PC-3 (cell line): ENCODE measurements around the gene ITSN1. TPM values are rescaled to one million over a fixed set of nuclear protein-coding genes. Genes with fewer than 3 reads are reported as not detected.

Experiments used
- ATAC-seq: fragments of 200-7000 bp; cut with Tn5 transposase; 2 replicates; pipeline ENCODE4 v1.9.1; 2020; ENCODE audit warnings: mild to moderate bottlenecking, moderate library complexity
- BruUV-seq: library from RNA; stranded (reverse); fragments of 400-500 nt; replicated peaks from 2 replicates; lab custom pipeline; 2021; lab: Mats Ljungman, UMichigan
- CTCF ChIA-PET: fragments of 300-600 bp; sonication (Branson Sonifier 250); formaldehyde crosslinking; loops from one replicate; lab custom pipeline; 2022; ENCODE audit warnings: antibody characterized with exemption; lab: Charles Lee
- POLR2A ChIA-PET: fragments of 300-600 bp; sonication (Branson Sonifier 250); formaldehyde crosslinking; loops from one replicate; lab custom pipeline; 2022; ENCODE audit warnings: antibody characterized with exemption; ENCODE audit not compliant: unreplicated experiment; lab: Charles Lee
- DNase-seq: peaks from one replicate; pipeline ENCODE4 v3.0.0-alpha.2; 2015
- H2AFZ ChIP-seq: fragments of 300-600 bp; sonication (generic); 2 replicates; pipeline ENCODE4 v1.6.0; 2016; ENCODE audit warnings: antibody characterized with exemption, low read length
- H3F3A ChIP-seq: fragments of 300-600 bp; sonication (generic); one replicate; pipeline ENCODE4 v1.6.0; 2017; ENCODE audit warnings: antibody characterized with exemption, low read length, control low read depth, mild to moderate bottlenecking; ENCODE audit not compliant: unreplicated experiment
- H3K27ac ChIP-seq: fragments of 300-600 bp; sonication (generic); 2 replicates; pipeline ENCODE4 v1.5.1; 2016; ENCODE audit warnings: mild to moderate bottlenecking, low read length
- H3K27me3 ChIP-seq: fragments of 300-600 bp; sonication (generic); 2 replicates; pipeline ENCODE4 v1.6.1; 2016; ENCODE audit warnings: low read length, mixed read lengths
- H3K36me3 ChIP-seq: fragments of 300-600 bp; sonication (generic); 2 replicates; pipeline ENCODE4 v1.6.1; 2016; ENCODE audit warnings: low read depth, mixed run types, low read length, mixed read lengths
- H3K4me1 ChIP-seq: fragments of 300-600 bp; sonication (generic); 2 replicates; pipeline ENCODE4 v1.5.1; 2016; ENCODE audit warnings: low read length; ENCODE audit not compliant: insufficient read depth
- H3K4me2 ChIP-seq: fragments of 300-600 bp; sonication (generic); 2 replicates; pipeline ENCODE4 v1.6.0; 2016; ENCODE audit warnings: low read length
- H3K4me3 ChIP-seq: fragments of 300-600 bp; sonication (generic); 2 replicates; pipeline ENCODE4 v1.5.1; 2016; ENCODE audit warnings: mild to moderate bottlenecking, low read length, mixed read lengths
- H3K79me2 ChIP-seq: fragments of 300-600 bp; sonication (generic); 2 replicates; pipeline ENCODE4 v1.6.1; 2017; ENCODE audit warnings: low read length, mixed read lengths
- H3K9ac ChIP-seq: fragments of 300-600 bp; sonication (generic); 2 replicates; pipeline ENCODE4 v1.6.0; 2016; ENCODE audit warnings: mild to moderate bottlenecking, low read length
- H3K9me2 ChIP-seq: fragments of 300-600 bp; sonication (generic); replicated peaks from 2 replicates; pipeline ENCODE4 v1.6.1; 2016; ENCODE audit warnings: mixed run types, low read length, mixed read lengths
- H3K9me3 ChIP-seq: fragments of 300-600 bp; sonication (generic); 2 replicates; pipeline ENCODE4 v1.6.1; 2016; ENCODE audit warnings: low read length, mixed read lengths
- H4K20me1 ChIP-seq: fragments of 300-600 bp; sonication (generic); 2 replicates; pipeline ENCODE4 v1.6.1; 2016; ENCODE audit warnings: low read length, mixed read lengths
- CTCF ChIP-seq: fragments of 300-600 bp; sonication (generic); conservative IDR thresholded peaks from 2 replicates; pipeline ENCODE4 v1.5.1; 2017; ENCODE audit warnings: antibody characterized with exemption, low read depth, mild to moderate bottlenecking, low read length
- EZH2 ChIP-seq: fragments of 300-600 bp; sonication (generic); IDR thresholded peaks from one replicate; pipeline ENCODE4 v1.6.1; 2017; ENCODE audit warnings: antibody characterized with exemption, mild to moderate bottlenecking, low read length; ENCODE audit not compliant: unreplicated experiment
- EZH2phosphoT487 ChIP-seq: fragments of 300-600 bp; sonication (generic); IDR thresholded peaks from 2 replicates; pipeline ENCODE4 v1.6.1; 2018; ENCODE audit warnings: mild to moderate bottlenecking, antibody characterized with exemption, low read length, borderline replicate concordance
- intact Hi-C: fragments of 100-400 bp; cut with micrococcal nuclease; formaldehyde crosslinking; loops from 2 replicates; pipeline ENCODE4 v1.9.0; 2023
- total RNA-seq: library from RNA; depleted of rRNA; stranded (reverse); fragments of >200 nt; gene quantifications from 2 replicates; pipeline ENCODE4 v1.2.3, GENCODE V29; 2014

ITSN1 gene
- total RNA-seq, 1 experiment from 2014 or later = 45.6 TPM

- no peaks in the 10 kb centered on the region for H3K9me2 ChIP-seq
- POLR2A ChIA-PET = no interaction called here
- H3K4me1 ChIP-seq = peaks cover 13% of the 10 kb centered on the region
- BruUV-seq = no TSS peak
- no peak overlapping the region for H3K4me2 ChIP-seq
- no peak overlapping the region for H3K9ac ChIP-seq
- no peaks in the 10 kb centered on the region for H3F3A ChIP-seq
- CTCF ChIA-PET = no interaction called here
- intact Hi-C loops = no loop called here
- H3K27ac ChIP-seq = no peak overlapping the region
- no peaks in the 10 kb centered on the region for H3K27me3 ChIP-seq
- no peak overlapping the region for H3K4me3 ChIP-seq
- TF ChIP-seq EZH2 (no peak), CTCF (no peak), EZH2phosphoT487 (no peak)
- H3K9me3 ChIP-seq = no peaks in the 10 kb centered on the region
- H4K20me1 ChIP-seq = no peaks in the 10 kb centered on the region
- H3K36me3 ChIP-seq = peaks cover 3% of the 10 kb centered on the region; the same call in 1 of the 2 replicates
- no peaks in the 10 kb centered on the region for H3K79me2 ChIP-seq
- no peak overlapping the region for H2AFZ ChIP-seq
- ATAC-seq = no peak
- peak; percentile 28 for DNase-seq
Measured at GRCh38 chr21:33896691-33897090, 254.4 kb downstream of the ITSN1 start.

DNA sequence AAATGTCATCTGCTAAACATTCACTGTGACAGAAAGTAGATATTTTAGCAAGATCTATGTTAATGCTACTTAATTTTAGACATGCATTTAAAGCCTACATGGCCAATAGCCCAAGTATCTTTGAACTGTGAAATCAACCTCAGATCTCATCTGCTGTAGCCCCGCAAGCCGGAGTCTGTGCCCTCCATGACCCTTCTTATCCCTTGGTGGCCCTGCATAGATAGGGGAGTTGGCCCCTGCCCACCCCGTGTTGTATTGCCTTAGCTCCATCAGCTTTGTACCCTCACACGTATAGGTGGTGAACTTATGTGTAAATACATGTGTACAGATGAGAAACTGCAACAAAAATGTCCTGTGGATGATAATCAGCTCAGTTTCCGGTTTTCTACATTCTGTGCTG, 254.8 kb downstream of the ITSN1 start:
- TF ChIP-seq EZH2 = no peak
- TF ChIP-seq CTCF = no peak
- no peak for TF ChIP-seq EZH2phosphoT487
- DNase-seq (no peak), ATAC-seq (no peak)
- ChIA-PET POLR2A (no interaction called here), CTCF (interaction anchor here (0.6 kb wide), 1 partner anchor 35 kb away, joined by 3 read pairs; no protein-coding TSS in a partner anchor)
- Histone ChIP-seq H3F3A (no peaks in the 10 kb centered on the region), H3K36me3 (peaks cover 3% of the 10 kb centered on the region; the same call in 1 of the 2 replicates), H3K4me3 (no peak overlapping the region), H3K27ac (no peak overlapping the region), H2AFZ (no peak overlapping the region), H3K27me3 (no peaks in the 10 kb centered on the region), H3K9me2 (no peaks in the 10 kb centered on the region), H3K9me3 (no peaks in the 10 kb centered on the region), H3K79me2 (no peaks in the 10 kb centered on the region), H3K4me1 (peaks cover 13% of the 10 kb centered on the region), H4K20me1 (no peaks in the 10 kb centered on the region), H3K9ac (no peak overlapping the region), H3K4me2 (no peak overlapping the region)
- intact Hi-C loops = no loop called here
- BruUV-seq = no TSS peak

DNA sequence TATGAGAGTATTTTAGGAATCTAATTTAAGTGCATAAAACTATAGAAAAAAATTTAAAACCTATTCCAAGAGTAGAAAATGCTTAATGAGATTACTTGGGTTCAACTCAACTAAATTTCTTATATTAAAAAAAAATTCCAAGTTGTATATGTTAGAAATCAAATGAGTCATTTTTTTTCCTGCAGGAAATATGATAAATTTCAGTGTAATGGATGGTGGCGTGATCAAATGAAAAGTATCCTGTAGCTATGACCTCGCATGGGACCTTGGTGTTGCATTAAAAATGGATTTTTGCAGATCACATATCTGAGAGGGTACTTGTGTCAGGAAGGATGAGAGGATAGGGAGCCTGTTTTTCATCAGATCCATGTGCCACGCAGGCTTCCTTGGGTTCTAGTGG, 255.4 kb downstream of the ITSN1 start:
- intact Hi-C loops = no loop called here

More for the DNA sequence above, 255.4 kb downstream of the ITSN1 start:
- Histone ChIP-seq H2AFZ (no peak overlapping the region), H4K20me1 (no peaks in the 10 kb centered on the region), H3K4me2 (no peak overlapping the region), H3K9me2 (no peaks in the 10 kb centered on the region), H3K4me3 (no peak overlapping the region), H3K27me3 (no peaks in the 10 kb centered on the region), H3K9ac (no peak overlapping the region), H3K27ac (no peak overlapping the region), H3K79me2 (no peaks in the 10 kb centered on the region), H3K4me1 (peaks cover 13% of the 10 kb centered on the region), H3K36me3 (peaks cover 6% of the 10 kb centered on the region; the same call in 1 of the 2 replicates), H3K9me3 (no peaks in the 10 kb centered on the region), H3F3A (no peaks in the 10 kb centered on the region)
- no TSS peak for BruUV-seq
- ATAC-seq (no peak), DNase-seq (no peak)
- TF ChIP-seq CTCF (no peak), EZH2phosphoT487 (no peak), EZH2 (no peak)
- POLR2A ChIA-PET = no interaction called here
- CTCF ChIA-PET = interaction anchor here (0.6 kb wide), 1 partner anchor 35 kb away, joined by 3 read pairs; no protein-coding TSS in a partner anchor
